Anterior cingulate cortex (tissue), 58 donors: ENCODE data around the gene ABCA8.
"Not testable (repeated sequence)": the region's sequence is repeated elsewhere in the genome, so short reads cannot be mapped to it uniquely, and the experiment has no call there.

Experiments used
- DNase-seq, 58 donors: peaks; one replicate each; lab custom pipeline; 2025; lab: John Stamatoyannopoulos, UW

The ABCA8 gene

GRCh38 chr17:68955181-68955841 is at the start of gene ABCA8:
ABCA8 (minus strand) TSS chr17:68955392; CDS start chr17:68942034, 13,358 bp downstream.
- peak in 29 of 58 donors; percentile 4 to 81 (median 32) for DNase-seq

GRCh38 chr17:69004759-69005158 is 49.6 kb upstream of the ABCA8 start:
- DNase-seq: not testable (repeated sequence)

- DNase-seq: not testable (repeated sequence)
These were observed 44.6 kb upstream of the ABCA8 start for GRCh38 chr17:68999743-69000142.

- DNase-seq: no peak
These were observed 37.9 kb upstream of the ABCA8 start for GRCh38 chr17:68993112-68993511.

- DNase-seq: no peak
These were observed 32.8 kb upstream of the ABCA8 start for GRCh38 chr17:68987966-68988365.

- DNase-seq: no peak
These were observed 26.1 kb upstream of the ABCA8 start for GRCh38 chr17:68981288-68981687.

GRCh38 chr17:68973098-68973846 is 18.1 kb upstream of the ABCA8 start:
- DNase-seq: no peak

GRCh38 chr17:68972119-68972704 is 17.0 kb upstream of the ABCA8 start:
- DNase-seq: peak in 9 of 58 donors; percentile 4 to 15 (median 5)

- no peak for DNase-seq
These were observed 13.9 kb upstream of the ABCA8 start for GRCh38 chr17:68969101-68969500.

GRCh38 chr17:68963958-68964357 is 8.8 kb upstream of the ABCA8 start:
- no peak for DNase-seq

GRCh38 chr17:68961214-68961882 is 6.2 kb upstream of the ABCA8 start:
- peak in 15 of 58 donors; percentile 5 to 42 (median 16) for DNase-seq

- not testable (repeated sequence) for DNase-seq
These were observed 3.9 kb upstream of the ABCA8 start for GRCh38 chr17:68959117-68959516.

- DNase-seq: no peak
These were observed 2.8 kb upstream of the ABCA8 start for GRCh38 chr17:68957944-68958343.

- DNase-seq: no peak
These were observed 871 bp downstream of the ABCA8 start for GRCh38 chr17:68954146-68954896.

GRCh38 chr17:68953340-68953997 is 1.7 kb downstream of the ABCA8 start:
- DNase-seq: peak in 1 of 58 donors; percentile 6

- DNase-seq: no peak
These were observed 4.5 kb downstream of the ABCA8 start for GRCh38 chr17:68950725-68951124.

- not testable (repeated sequence) for DNase-seq
These were observed 7.3 kb downstream of the ABCA8 start for GRCh38 chr17:68947868-68948267.

GRCh38 chr17:68944435-68945035 is 10.7 kb downstream of the ABCA8 start:
- DNase-seq: no peak

GRCh38 chr17:68943812-68944182 is 11.4 kb downstream of the ABCA8 start:
- DNase-seq: not testable (repeated sequence)
